A549 (cell line): ENCODE data around the gene KRT17. TPM values are rescaled to one million over a fixed set of nuclear protein-coding genes. Genes with fewer than 3 reads are reported as not detected.

ENCODE experiments used
- ATAC-seq, 2 experiments: fragments of 200-7000 bp in 1 of 2; fragments of >200 bp in 1 of 2; cut with Nextera tagmentation in 1 of 2; cut with Tn5 transposase in 1 of 2; 3 replicates each; pipeline versions ENCODE4 v1.8.0 to v1.9.1; 2018 to 2020; ENCODE audit warnings: mild to moderate bottlenecking in 1 of 2, moderate library complexity in 1 of 2
- CTCF ChIA-PET: fragments of 300-600 bp; sonication (Branson Sonifier 250); formaldehyde crosslinking; extraction: SDS; loops from one replicate; lab custom pipeline; 2021; ENCODE audit warnings: antibody characterized with exemption, inconsistent platforms; lab: Yijun Ruan, JAX
- POLR2A ChIA-PET: fragments of 350-600 bp; formaldehyde crosslinking; extraction: SDS; loops from one replicate; lab custom pipeline; 2021; ENCODE audit warnings: antibody characterized with exemption, inconsistent platforms; lab: Yijun Ruan, JAX
- DNase-seq, 2 experiments: peaks; one replicate each; pipeline versions ENCODE4 v3.0.0 to v3.0.0-alpha.2; 2011 to 2016; ENCODE audit warnings: low read depth in 1 of 2, low spot score in 1 of 2
- FAIRE-seq: peaks from 2 replicates; lab custom pipeline; 2011; peaks lifted over from hg19 to GRCh38; lab: Jason Lieb, UNC
- H3K27ac ChIP-seq, 2 experiments: fragments of >200 bp; sonication (Bioruptor Twin); formaldehyde crosslinking; 3 replicates each; pipeline ENCODE4 v1.5.1; 2016 to 2017
- H3K4me1 ChIP-seq: fragments of >200 bp; sonication (Bioruptor Twin); formaldehyde crosslinking; 3 replicates; pipeline ENCODE4 v1.6.1; 2016
- H3K4me2 ChIP-seq: fragments of >200 bp; sonication (Bioruptor Twin); formaldehyde crosslinking; 3 replicates; pipeline ENCODE4 v1.6.1; 2016
- H3K4me3 ChIP-seq: fragments of >200 bp; sonication (Bioruptor Twin); formaldehyde crosslinking; 3 replicates; pipeline ENCODE4 v1.5.1; 2016
- H3K9me3 ChIP-seq: fragments of >200 bp; sonication (Bioruptor Twin); formaldehyde crosslinking; 3 replicates; pipeline ENCODE4 v1.6.1; 2016
- ATOH8 ChIP-seq: fragments of 250-450 bp; sonication (Bioruptor Pico); IDR thresholded peaks from 2 replicates; pipeline ENCODE4 v1.5.0; 2020; ENCODE audit warnings: low read depth, mild to moderate bottlenecking, moderate library complexity
- CEBPB ChIP-seq, 2 experiments: fragments of >200 bp in 1 of 2; sonication (Bioruptor Twin) in 1 of 2; formaldehyde crosslinking in 1 of 2; IDR thresholded peaks; 2 replicates each; pipeline ENCODE4 v1.6.1; 2012 to 2016
- CHD4 ChIP-seq: fragments of 200-600 bp; sonication (generic); IDR thresholded peaks from 2 replicates; pipeline ENCODE4 v1.6.1; 2016; ENCODE audit warnings: antibody characterized with exemption, mild to moderate bottlenecking, borderline replicate concordance
- EHF ChIP-seq: fragments of 250-450 bp; sonication (Bioruptor Pico); IDR thresholded peaks from 2 replicates; pipeline ENCODE4 v1.5.0; 2020; ENCODE audit warnings: mild to moderate bottlenecking
- EHMT2 ChIP-seq: fragments of 200-600 bp; sonication (generic); IDR thresholded peaks from 2 replicates; pipeline ENCODE4 v1.6.1; 2016; ENCODE audit warnings: antibody characterized with exemption, low read depth, mild to moderate bottlenecking, moderate library complexity
- FOSL2 ChIP-seq, 2 experiments: fragments of 450-650 bp in 1 of 2; fragments of >200 bp in 1 of 2; sonication (Bioruptor Twin) in 1 of 2; formaldehyde crosslinking; IDR thresholded peaks; 2 replicates each; pipeline versions ENCODE4 v1.5.0 to v1.6.1; 2016 to 2020; ENCODE audit warnings: mild to moderate bottlenecking in 1 of 2, moderate library complexity in 1 of 2
- HEYL ChIP-seq: fragments of 250-450 bp; sonication (Bioruptor Pico); IDR thresholded peaks from 2 replicates; pipeline ENCODE4 v1.8.0; 2021; ENCODE audit warnings: mild to moderate bottlenecking, moderate library complexity
- JUN ChIP-seq, 2 experiments: fragments of >200 bp; sonication (Bioruptor Twin); formaldehyde crosslinking; IDR thresholded peaks; 2 replicates in 1 of 2; 3 replicates in 1 of 2; pipeline ENCODE4 v1.6.1; 2016 to 2017
- MAFK ChIP-seq: fragments of 450-650 bp; IDR thresholded peaks from 2 replicates; pipeline ENCODE4 v1.6.1; 2014; ENCODE audit not compliant: partially characterized antibody
- NR3C1 ChIP-seq: fragments of >200 bp; sonication (Bioruptor Twin); formaldehyde crosslinking; IDR thresholded peaks from 3 replicates; pipeline ENCODE4 v1.6.1; 2017
- RCOR1 ChIP-seq: fragments of 150-350 bp; IDR thresholded peaks from 2 replicates; pipeline ENCODE4 v1.6.1; 2014; ENCODE audit warnings: antibody characterized with exemption, low read length, low read depth
- SMC3 ChIP-seq: fragments of >200 bp; sonication (Bioruptor Twin); formaldehyde crosslinking; IDR thresholded peaks from 3 replicates; pipeline ENCODE4 v1.6.1; 2018; ENCODE audit warnings: inconsistent platforms
- SREBF2 ChIP-seq: fragments of 450-650 bp; IDR thresholded peaks from 2 replicates; pipeline ENCODE4 v1.6.1; 2014; ENCODE audit warnings: mild to moderate bottlenecking, moderate library complexity
- TP53 ChIP-seq: fragments of 250-450 bp; sonication (Bioruptor Pico); IDR thresholded peaks from 2 replicates; pipeline ENCODE4 v1.5.0; 2021; ENCODE audit warnings: mild to moderate bottlenecking, moderate library complexity
- ZC3H11A ChIP-seq: fragments of 450-650 bp; IDR thresholded peaks from 2 replicates; pipeline ENCODE4 v1.6.1; 2014; ENCODE audit warnings: antibody characterized with exemption, mild to moderate bottlenecking
- ZSCAN20 ChIP-seq: fragments of 250-450 bp; sonication (Bioruptor Pico); IDR thresholded peaks from 2 replicates; pipeline ENCODE4 v1.8.0; 2022; ENCODE audit warnings: mild to moderate bottlenecking, moderate library complexity
- WGBS: methylation state at CpG from one replicate; pipeline ENCODE4 v1.1.6; 2017; ENCODE audit errors: missing lambda C conversion rate; 5-methylcytosine and 5-hydroxymethylcytosine counted together
- polyA plus RNA-seq, 4 experiments: library from polyadenylated mRNA; depleted of rRNA in 3 of 4; stranded (reverse); fragments of >200 nt; fragmentation: RNase III in 1 of 4; extraction: RNeasy Plus Mini Kit Qiagen cat#74134 plus additional on column Dnase treatment in 1 of 4; gene quantifications; 2 replicates in 3 of 4; 3 replicates in 1 of 4; pipeline ENCODE4 v1.2.3, GENCODE V29; 2011 to 2017
- TF ChIP-seq, protein P1 (sequence below): fragments of >200 bp; sonication (Bioruptor Twin); formaldehyde crosslinking; IDR thresholded peaks from 3 replicates; pipeline ENCODE4 v1.5.1; 2016
- TF ChIP-seq, protein P2 (sequence below): fragments of 200-600 bp; sonication (generic); IDR thresholded peaks from 2 replicates; pipeline ENCODE4 v1.6.1; 2016; ENCODE audit warnings: antibody characterized with exemption, mild to moderate bottlenecking, moderate library complexity

The KRT17 gene
- polyA plus RNA-seq, 2 of the 4 experiments (the other 2 are of a cell fraction), result 0.43 to 1.2 TPM

- DNase-seq, result no peak
- TF ChIP-seq CEBPB (IDR thresholded peaks at IDR 0.05) (no peak), EHMT2 (no peak), EHF (CRISPR knock-in tag) (no peak), SREBF2 (no peak), HEYL (CRISPR knock-in tag) (no peak), TP53 (no peak), ZSCAN20 (CRISPR knock-in tag) (no peak), RCOR1 (no peak), SMC3 (no peak)
- ATAC-seq, result no peak
- Histone ChIP-seq H3K4me3 (no peak overlapping the region), H3K27ac (no peak overlapping the region), H3K4me1 (peaks cover 12% of the 10 kb centered on the region), H3K4me2 (no peak overlapping the region), H3K9me3 (no peaks in the 10 kb centered on the region)
- ChIA-PET POLR2A (interaction anchor here (1.7 kb wide), 1 partner anchor 28 kb away, joined by 6 read pairs; no protein-coding TSS in a partner anchor), CTCF (interaction anchor here (1.4 to 20.9 kb wide), 13 partner anchors 11 to 1040 kb away, joined by 3 to 678 read pairs (median 76); partner anchors contain the start of gene EIF1)
- no peak for FAIRE-seq
- WGBS, result 76% methylated on average over 11 of the region's 11 CpGs
These were observed 35.2 kb upstream of the KRT17 start for GRCh38 chr17:41659427-41660212.

GRCh38 chr17:41658846-41659245 lies 34.5 kb upstream of the KRT17 start:
- DNase-seq (no peak), FAIRE-seq (no peak), ATAC-seq (no peak)
- no peak overlapping the region; a peak in 1 of 6 replicates for H3K27ac ChIP-seq
- no peak overlapping the region for H3K4me3 ChIP-seq
- ChIA-PET CTCF (interaction anchor here (1.7 to 20.9 kb wide), 4 partner anchors 11 to 804 kb away, joined by 4 to 678 read pairs (median 463); no protein-coding TSS in a partner anchor), POLR2A (no interaction called here)
- WGBS, result 71% methylated on average over 5 of the region's 5 CpGs
- H3K4me2 ChIP-seq, result no peak overlapping the region
- no peaks in the 10 kb centered on the region for H3K9me3 ChIP-seq
- TF ChIP-seq ZC3H11A, result no peak
- TF ChIP-seq, protein P1, sequence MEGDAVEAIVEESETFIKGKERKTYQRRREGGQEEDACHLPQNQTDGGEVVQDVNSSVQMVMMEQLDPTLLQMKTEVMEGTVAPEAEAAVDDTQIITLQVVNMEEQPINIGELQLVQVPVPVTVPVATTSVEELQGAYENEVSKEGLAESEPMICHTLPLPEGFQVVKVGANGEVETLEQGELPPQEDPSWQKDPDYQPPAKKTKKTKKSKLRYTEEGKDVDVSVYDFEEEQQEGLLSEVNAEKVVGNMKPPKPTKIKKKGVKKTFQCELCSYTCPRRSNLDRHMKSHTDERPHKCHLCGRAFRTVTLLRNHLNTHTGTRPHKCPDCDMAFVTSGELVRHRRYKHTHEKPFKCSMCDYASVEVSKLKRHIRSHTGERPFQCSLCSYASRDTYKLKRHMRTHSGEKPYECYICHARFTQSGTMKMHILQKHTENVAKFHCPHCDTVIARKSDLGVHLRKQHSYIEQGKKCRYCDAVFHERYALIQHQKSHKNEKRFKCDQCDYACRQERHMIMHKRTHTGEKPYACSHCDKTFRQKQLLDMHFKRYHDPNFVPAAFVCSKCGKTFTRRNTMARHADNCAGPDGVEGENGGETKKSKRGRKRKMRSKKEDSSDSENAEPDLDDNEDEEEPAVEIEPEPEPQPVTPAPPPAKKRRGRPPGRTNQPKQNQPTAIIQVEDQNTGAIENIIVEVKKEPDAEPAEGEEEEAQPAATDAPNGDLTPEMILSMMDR, result no peak
- no peak for TF ChIP-seq ZSCAN20 (CRISPR knock-in tag)
- TF ChIP-seq ATOH8 (CRISPR knock-in tag), result no peak
- TF ChIP-seq FOSL2 (IDR thresholded peaks at IDR 0.05), result no peak
- no peak for TF ChIP-seq FOSL2 (CRISPR knock-in tag; IDR thresholded peaks at IDR 0.05)
- no peak for TF ChIP-seq MAFK
- TF ChIP-seq, protein P2, sequence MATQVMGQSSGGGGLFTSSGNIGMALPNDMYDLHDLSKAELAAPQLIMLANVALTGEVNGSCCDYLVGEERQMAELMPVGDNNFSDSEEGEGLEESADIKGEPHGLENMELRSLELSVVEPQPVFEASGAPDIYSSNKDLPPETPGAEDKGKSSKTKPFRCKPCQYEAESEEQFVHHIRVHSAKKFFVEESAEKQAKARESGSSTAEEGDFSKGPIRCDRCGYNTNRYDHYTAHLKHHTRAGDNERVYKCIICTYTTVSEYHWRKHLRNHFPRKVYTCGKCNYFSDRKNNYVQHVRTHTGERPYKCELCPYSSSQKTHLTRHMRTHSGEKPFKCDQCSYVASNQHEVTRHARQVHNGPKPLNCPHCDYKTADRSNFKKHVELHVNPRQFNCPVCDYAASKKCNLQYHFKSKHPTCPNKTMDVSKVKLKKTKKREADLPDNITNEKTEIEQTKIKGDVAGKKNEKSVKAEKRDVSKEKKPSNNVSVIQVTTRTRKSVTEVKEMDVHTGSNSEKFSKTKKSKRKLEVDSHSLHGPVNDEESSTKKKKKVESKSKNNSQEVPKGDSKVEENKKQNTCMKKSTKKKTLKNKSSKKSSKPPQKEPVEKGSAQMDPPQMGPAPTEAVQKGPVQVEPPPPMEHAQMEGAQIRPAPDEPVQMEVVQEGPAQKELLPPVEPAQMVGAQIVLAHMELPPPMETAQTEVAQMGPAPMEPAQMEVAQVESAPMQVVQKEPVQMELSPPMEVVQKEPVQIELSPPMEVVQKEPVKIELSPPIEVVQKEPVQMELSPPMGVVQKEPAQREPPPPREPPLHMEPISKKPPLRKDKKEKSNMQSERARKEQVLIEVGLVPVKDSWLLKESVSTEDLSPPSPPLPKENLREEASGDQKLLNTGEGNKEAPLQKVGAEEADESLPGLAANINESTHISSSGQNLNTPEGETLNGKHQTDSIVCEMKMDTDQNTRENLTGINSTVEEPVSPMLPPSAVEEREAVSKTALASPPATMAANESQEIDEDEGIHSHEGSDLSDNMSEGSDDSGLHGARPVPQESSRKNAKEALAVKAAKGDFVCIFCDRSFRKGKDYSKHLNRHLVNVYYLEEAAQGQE, result no peak
- no peak for TF ChIP-seq CHD4
- no peak for TF ChIP-seq NR3C1
- no peak for TF ChIP-seq JUN (IDR thresholded peaks at IDR 0.05)
- H3K4me1 ChIP-seq, result peaks cover 20% of the 10 kb centered on the region
